ENCODE measurements around the gene COPS3. TPM values are rescaled to one million over a fixed set of nuclear protein-coding genes. Genes with fewer than 3 reads are reported as not detected.

COPS3 gene
- total RNA-seq, 1 donor from 2014 or later: 59.7 TPM

GRCh38 chr17:17246879-17247278 lies 34.2 kb downstream of the COPS3 start:
- no peak for DNase-seq (ENCODE audit: extremely low read depth, low read depth, low spot score)

- DNase-seq (ENCODE audit: extremely low read depth, low read depth, low spot score): no peak
Measured at GRCh38 chr17:17243163-17243562, 37.9 kb downstream of the COPS3 start.

- no peak for DNase-seq (ENCODE audit: extremely low read depth, low read depth, low spot score)
Measured at GRCh38 chr17:17242246-17242645, 38.8 kb downstream of the COPS3 start.

- DNase-seq (ENCODE audit: extremely low read depth, low read depth, low spot score): no peak
Measured at GRCh38 chr17:17241656-17242055, 39.4 kb downstream of the COPS3 start.

- DNase-seq (ENCODE audit: extremely low read depth, low read depth, low spot score): no peak
Measured at GRCh38 chr17:17239832-17240231, 41.2 kb downstream of the COPS3 start.

GRCh38 chr17:17237026-17237799 lies 43.8 kb downstream of the COPS3 start, which contains the start of gene FLCN:
TSS of gene FLCN (minus strand) at chr17:17237168. CDS start at chr17:17228137, 9,031 bp downstream.
- peak; percentile 69 for DNase-seq (ENCODE audit: extremely low read depth, low read depth, low spot score)

- no peak for DNase-seq (ENCODE audit: extremely low read depth, low read depth, low spot score)
Measured at GRCh38 chr17:17236295-17237025, 44.6 kb downstream of the COPS3 start.

GRCh38 chr17:17235212-17236174 lies 45.6 kb downstream of the COPS3 start:
- DNase-seq (ENCODE audit: extremely low read depth, low read depth, low spot score): no peak

GRCh38 chr17:17232303-17232621 lies 48.8 kb downstream of the COPS3 start:
- DNase-seq (ENCODE audit: extremely low read depth, low read depth, low spot score): no peak

- no peak for DNase-seq (ENCODE audit: extremely low read depth, low read depth, low spot score)
Measured at GRCh38 chr17:17231621-17232302, 49.3 kb downstream of the COPS3 start.

GRCh38 chr17:17229416-17230384 lies 51.3 kb downstream of the COPS3 start:
- DNase-seq (ENCODE audit: extremely low read depth, low read depth, low spot score): no peak

- no peak for DNase-seq (ENCODE audit: extremely low read depth, low read depth, low spot score)
Measured at GRCh38 chr17:17228521-17229279, 52.3 kb downstream of the COPS3 start.

GRCh38 chr17:17227608-17228520 lies 53.2 kb downstream of the COPS3 start:
- DNase-seq (ENCODE audit: extremely low read depth, low read depth, low spot score): no peak

GRCh38 chr17:17226451-17227265 lies 54.4 kb downstream of the COPS3 start:
- no peak for DNase-seq (ENCODE audit: extremely low read depth, low read depth, low spot score)

GRCh38 chr17:17225901-17226300 lies 55.1 kb downstream of the COPS3 start:
- DNase-seq (ENCODE audit: extremely low read depth, low read depth, low spot score): no peak

- DNase-seq (ENCODE audit: extremely low read depth, low read depth, low spot score): no peak
Measured at GRCh38 chr17:17224137-17224536, 56.9 kb downstream of the COPS3 start.

- DNase-seq (ENCODE audit: extremely low read depth, low read depth, low spot score): no peak
Measured at GRCh38 chr17:17223736-17224135, 57.3 kb downstream of the COPS3 start.

Measured in glomerular endothelial cell (primary cell).